GM23338 (cell line): Measurements from ENCODE around the gene USH1C. TPM values are rescaled to one million over a fixed set of nuclear protein-coding genes. Genes with fewer than 3 reads are reported as not detected.

Experiments
- ATAC-seq: fragments of 200-7000 bp; cut with Tn5 transposase; 3 replicates; pipeline ENCODE4 v1.9.1; 2020
- DNase-seq: peaks from one replicate; pipeline ENCODE4 v3.0.0-alpha.2; 2015; ENCODE audit warnings: low spot score
- H2AFZ ChIP-seq: fragments of 200-600 bp; sonication (generic); 2 replicates; pipeline ENCODE4 v1.8.0; 2016; ENCODE audit warnings: antibody characterized with exemption, mild to moderate bottlenecking, moderate library complexity
- H3F3A ChIP-seq: fragments of 200-600 bp; sonication (generic); replicated peaks from 2 replicates; pipeline ENCODE4 v1.8.0; 2017; ENCODE audit warnings: antibody characterized with exemption, mixed run types, low read depth
- H3K27ac ChIP-seq: fragments of 200-600 bp; sonication (generic); 2 replicates; pipeline ENCODE4 v1.6.1; 2016; ENCODE audit warnings: low read depth
- H3K27me3 ChIP-seq: fragments of 200-600 bp; sonication (generic); 2 replicates; pipeline ENCODE4 v1.8.0; 2016; ENCODE audit warnings: mild to moderate bottlenecking, mixed run types, moderate library complexity; ENCODE audit not compliant: insufficient read depth
- H3K36me3 ChIP-seq: fragments of 200-600 bp; sonication (generic); 2 replicates; pipeline ENCODE4 v1.8.0; 2016; ENCODE audit warnings: mild to moderate bottlenecking; ENCODE audit not compliant: insufficient read depth
- H3K4me1 ChIP-seq: fragments of 200-600 bp; sonication (generic); 2 replicates; pipeline ENCODE4 v1.8.0; 2016; ENCODE audit warnings: mild to moderate bottlenecking, moderate library complexity; ENCODE audit not compliant: insufficient read depth
- H3K4me2 ChIP-seq: fragments of 200-600 bp; sonication (generic); 2 replicates; pipeline ENCODE4 v1.7.1; 2017; ENCODE audit warnings: mixed run types
- H3K4me3 ChIP-seq: fragments of 200-600 bp; sonication (generic); 2 replicates; pipeline ENCODE4 v1.6.1; 2016; ENCODE audit warnings: mixed run types
- H3K79me2 ChIP-seq: fragments of 200-600 bp; sonication (generic); replicated peaks from 2 replicates; pipeline ENCODE4 v1.8.0; 2017; ENCODE audit warnings: mild to moderate bottlenecking; ENCODE audit not compliant: insufficient read depth
- H3K9me2 ChIP-seq: fragments of 200-600 bp; sonication (generic); 2 replicates; pipeline ENCODE4 v1.8.0; 2017; ENCODE audit not compliant: insufficient read depth
- H4K20me1 ChIP-seq: fragments of 200-600 bp; sonication (generic); replicated peaks from 2 replicates; pipeline ENCODE4 v1.8.0; 2017; ENCODE audit warnings: mild to moderate bottlenecking; ENCODE audit not compliant: insufficient read depth
- H3K27ac Mint-ChIP-seq: 2 replicates; pipeline ENCODE4 v1.8.0; 2020; ENCODE audit warnings: inconsistent platforms, mild to moderate bottlenecking, moderate library complexity, mixed read lengths
- H3K27me3 Mint-ChIP-seq: 3 replicates; pipeline ENCODE4 v1.8.0; 2022; ENCODE audit warnings: low read depth, mild to moderate bottlenecking, moderate library complexity, mixed read lengths, inconsistent platforms; ENCODE audit not compliant: insufficient read depth, poor library complexity
- H3K36me3 Mint-ChIP-seq: 3 replicates; pipeline ENCODE4 v1.8.0; 2021; ENCODE audit warnings: low read depth, mild to moderate bottlenecking, inconsistent platforms, moderate library complexity, mixed read lengths
- H3K4me1 Mint-ChIP-seq: 3 replicates; pipeline ENCODE4 v1.8.0; 2020; ENCODE audit warnings: mild to moderate bottlenecking, inconsistent platforms, mixed read lengths
- H3K4me3 Mint-ChIP-seq: 3 replicates; pipeline ENCODE4 v1.8.0; 2021; ENCODE audit warnings: moderate library complexity, mild to moderate bottlenecking, inconsistent platforms, mixed read lengths
- H3K9me3 Mint-ChIP-seq: 3 replicates; pipeline ENCODE4 v1.8.0; 2020; ENCODE audit warnings: moderate library complexity, mild to moderate bottlenecking, inconsistent platforms, mixed read lengths
- CREB1 ChIP-seq: fragments of 250-450 bp; sonication (Bioruptor Pico); IDR thresholded peaks from 2 replicates; pipeline ENCODE4 v1.5.0; 2020; ENCODE audit warnings: low read depth, mild to moderate bottlenecking, moderate library complexity
- EZH2 ChIP-seq: fragments of 200-600 bp; sonication (generic); IDR thresholded peaks from one replicate; pipeline ENCODE4 v1.8.0; 2017; ENCODE audit warnings: antibody characterized with exemption, mild to moderate bottlenecking, low read depth; ENCODE audit not compliant: unreplicated experiment
- JUNB ChIP-seq: IDR thresholded peaks from one replicate; pipeline ENCODE4 v1.6.1; 2016; ENCODE audit warnings: antibody characterized with exemption; ENCODE audit not compliant: unreplicated experiment
- NANOG ChIP-seq: IDR thresholded peaks from 2 replicates; pipeline ENCODE4 v1.6.1; 2016; ENCODE audit warnings: antibody characterized with exemption, borderline replicate concordance
- POLR2AphosphoS5 ChIP-seq: IDR thresholded peaks from 2 replicates; pipeline ENCODE4 v1.6.1; 2016; ENCODE audit warnings: antibody characterized with exemption, low read depth
- STAT1 ChIP-seq: IDR thresholded peaks from one replicate; pipeline ENCODE4 v1.6.1; 2016; ENCODE audit warnings: antibody characterized with exemption; ENCODE audit not compliant: unreplicated experiment
- ZNF114 ChIP-seq: fragments of 250-450 bp; sonication (Bioruptor Pico); IDR thresholded peaks from 2 replicates; pipeline ENCODE4 v1.5.0; 2020; ENCODE audit warnings: mild to moderate bottlenecking, moderate library complexity
- ZNF331 ChIP-seq: fragments of 250-450 bp; sonication (Bioruptor Pico); IDR thresholded peaks from 2 replicates; pipeline ENCODE4 v1.5.0; 2020; ENCODE audit warnings: low read depth, mild to moderate bottlenecking, moderate library complexity
- polyA plus RNA-seq: library from polyadenylated mRNA; unstranded; fragments of >200 nt; fragmentation: Nextera tagmentation; extraction: Ambion mirVana; gene quantifications from 2 replicates; pipeline ENCODE4 v1.2.1, GENCODE V29; 2016
- total RNA-seq: library from RNA; depleted of rRNA; stranded (reverse); fragments of >200 nt; shearing (Covaris generic); gene quantifications from 2 replicates; pipeline ENCODE4 v1.2.3, GENCODE V29; 2014
- TF ChIP-seq, protein P1 (sequence below): IDR thresholded peaks from 2 replicates; pipeline ENCODE4 v1.6.1; 2016; ENCODE audit warnings: antibody characterized with exemption
- TF ChIP-seq, protein P2 (sequence below): fragments of 250-450 bp; sonication (Bioruptor Pico); IDR thresholded peaks from 2 replicates; pipeline ENCODE4 v1.5.0; 2020; ENCODE audit warnings: mild to moderate bottlenecking, moderate library complexity
- TF ChIP-seq, protein P3 (sequence below), 2 experiments: fragments of 200-600 bp in 1 of 2; sonication (generic) in 1 of 2; conservative IDR thresholded peaks; 2 replicates each; pipeline versions ENCODE4 v1.5.1 to v1.6.1; 2016 to 2017; ENCODE audit warnings: antibody characterized with exemption in 2 of 2, low read depth in 2 of 2, mild to moderate bottlenecking in 2 of 2, moderate library complexity in 1 of 2

Gene USH1C
- total and polyA plus RNA-seq, 2 experiments from 2014 or later: 1.3 to 1.8 TPM

DNA sequence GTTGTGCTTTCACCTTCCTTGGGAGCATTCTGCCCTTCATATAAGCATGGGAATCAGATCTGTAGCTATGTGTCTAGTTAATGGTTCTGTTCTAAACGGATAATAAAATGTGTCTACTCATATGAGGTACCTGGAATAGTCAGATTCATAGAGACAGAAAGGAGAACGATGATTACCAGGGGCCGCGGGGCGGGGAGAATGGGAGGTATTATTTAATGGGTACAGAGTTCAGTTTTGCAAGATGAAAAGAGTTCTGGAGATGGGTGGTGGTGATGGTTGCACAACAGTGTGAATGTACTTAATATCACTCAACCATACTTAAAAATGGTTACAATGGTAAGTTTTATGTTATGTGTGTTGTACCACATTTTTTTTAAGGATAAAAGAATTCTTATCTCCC is 57.6 kb downstream of the USH1C start (continued):
- TF ChIP-seq JUNB: no peak

DNA sequence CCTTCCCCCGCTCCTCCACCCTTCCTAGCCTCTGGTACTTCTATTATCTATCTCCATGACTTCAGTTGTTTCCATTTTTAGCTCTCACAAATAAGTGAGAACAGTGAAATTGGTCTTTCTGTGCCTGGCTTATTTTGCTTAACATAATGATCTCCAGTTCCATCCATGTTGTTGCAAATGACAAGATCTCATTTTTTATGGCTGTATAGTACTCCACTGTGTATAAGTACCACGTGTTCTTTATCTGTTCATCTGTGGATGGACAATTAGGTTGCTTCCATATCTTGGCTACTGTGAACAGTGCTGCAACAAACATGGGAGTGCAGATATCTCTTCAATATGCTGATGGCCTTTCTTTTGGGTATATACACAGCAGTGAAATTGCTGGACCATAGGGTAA is 60.7 kb downstream of the USH1C start:
- no peak overlapping the region for H2AFZ ChIP-seq
- no peak overlapping the region for H3K4me2 ChIP-seq
- no peaks in the 10 kb centered on the region for H3F3A ChIP-seq
- Mint-ChIP-seq H3K9me3 (no peaks in the 10 kb centered on the region; the same call in 2 of the 3 replicates), H3K4me3 (no peak overlapping the region), H3K36me3 (no peaks in the 10 kb centered on the region), H3K27me3 (peaks cover 19% of the 10 kb centered on the region), H3K27ac (no peak overlapping the region), H3K4me1 (peaks cover 12% of the 10 kb centered on the region)
- no peaks in the 10 kb centered on the region; the same call in none of the 2 replicates for H3K4me1 ChIP-seq
- no peak overlapping the region for H3K27ac ChIP-seq
- DNase-seq: no peak
- no peak for ATAC-seq
- no peak overlapping the region for H3K4me3 ChIP-seq
- TF ChIP-seq, protein P1, sequence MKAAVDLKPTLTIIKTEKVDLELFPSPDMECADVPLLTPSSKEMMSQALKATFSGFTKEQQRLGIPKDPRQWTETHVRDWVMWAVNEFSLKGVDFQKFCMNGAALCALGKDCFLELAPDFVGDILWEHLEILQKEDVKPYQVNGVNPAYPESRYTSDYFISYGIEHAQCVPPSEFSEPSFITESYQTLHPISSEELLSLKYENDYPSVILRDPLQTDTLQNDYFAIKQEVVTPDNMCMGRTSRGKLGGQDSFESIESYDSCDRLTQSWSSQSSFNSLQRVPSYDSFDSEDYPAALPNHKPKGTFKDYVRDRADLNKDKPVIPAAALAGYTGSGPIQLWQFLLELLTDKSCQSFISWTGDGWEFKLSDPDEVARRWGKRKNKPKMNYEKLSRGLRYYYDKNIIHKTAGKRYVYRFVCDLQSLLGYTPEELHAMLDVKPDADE: no peak
- TF ChIP-seq, protein P2, sequence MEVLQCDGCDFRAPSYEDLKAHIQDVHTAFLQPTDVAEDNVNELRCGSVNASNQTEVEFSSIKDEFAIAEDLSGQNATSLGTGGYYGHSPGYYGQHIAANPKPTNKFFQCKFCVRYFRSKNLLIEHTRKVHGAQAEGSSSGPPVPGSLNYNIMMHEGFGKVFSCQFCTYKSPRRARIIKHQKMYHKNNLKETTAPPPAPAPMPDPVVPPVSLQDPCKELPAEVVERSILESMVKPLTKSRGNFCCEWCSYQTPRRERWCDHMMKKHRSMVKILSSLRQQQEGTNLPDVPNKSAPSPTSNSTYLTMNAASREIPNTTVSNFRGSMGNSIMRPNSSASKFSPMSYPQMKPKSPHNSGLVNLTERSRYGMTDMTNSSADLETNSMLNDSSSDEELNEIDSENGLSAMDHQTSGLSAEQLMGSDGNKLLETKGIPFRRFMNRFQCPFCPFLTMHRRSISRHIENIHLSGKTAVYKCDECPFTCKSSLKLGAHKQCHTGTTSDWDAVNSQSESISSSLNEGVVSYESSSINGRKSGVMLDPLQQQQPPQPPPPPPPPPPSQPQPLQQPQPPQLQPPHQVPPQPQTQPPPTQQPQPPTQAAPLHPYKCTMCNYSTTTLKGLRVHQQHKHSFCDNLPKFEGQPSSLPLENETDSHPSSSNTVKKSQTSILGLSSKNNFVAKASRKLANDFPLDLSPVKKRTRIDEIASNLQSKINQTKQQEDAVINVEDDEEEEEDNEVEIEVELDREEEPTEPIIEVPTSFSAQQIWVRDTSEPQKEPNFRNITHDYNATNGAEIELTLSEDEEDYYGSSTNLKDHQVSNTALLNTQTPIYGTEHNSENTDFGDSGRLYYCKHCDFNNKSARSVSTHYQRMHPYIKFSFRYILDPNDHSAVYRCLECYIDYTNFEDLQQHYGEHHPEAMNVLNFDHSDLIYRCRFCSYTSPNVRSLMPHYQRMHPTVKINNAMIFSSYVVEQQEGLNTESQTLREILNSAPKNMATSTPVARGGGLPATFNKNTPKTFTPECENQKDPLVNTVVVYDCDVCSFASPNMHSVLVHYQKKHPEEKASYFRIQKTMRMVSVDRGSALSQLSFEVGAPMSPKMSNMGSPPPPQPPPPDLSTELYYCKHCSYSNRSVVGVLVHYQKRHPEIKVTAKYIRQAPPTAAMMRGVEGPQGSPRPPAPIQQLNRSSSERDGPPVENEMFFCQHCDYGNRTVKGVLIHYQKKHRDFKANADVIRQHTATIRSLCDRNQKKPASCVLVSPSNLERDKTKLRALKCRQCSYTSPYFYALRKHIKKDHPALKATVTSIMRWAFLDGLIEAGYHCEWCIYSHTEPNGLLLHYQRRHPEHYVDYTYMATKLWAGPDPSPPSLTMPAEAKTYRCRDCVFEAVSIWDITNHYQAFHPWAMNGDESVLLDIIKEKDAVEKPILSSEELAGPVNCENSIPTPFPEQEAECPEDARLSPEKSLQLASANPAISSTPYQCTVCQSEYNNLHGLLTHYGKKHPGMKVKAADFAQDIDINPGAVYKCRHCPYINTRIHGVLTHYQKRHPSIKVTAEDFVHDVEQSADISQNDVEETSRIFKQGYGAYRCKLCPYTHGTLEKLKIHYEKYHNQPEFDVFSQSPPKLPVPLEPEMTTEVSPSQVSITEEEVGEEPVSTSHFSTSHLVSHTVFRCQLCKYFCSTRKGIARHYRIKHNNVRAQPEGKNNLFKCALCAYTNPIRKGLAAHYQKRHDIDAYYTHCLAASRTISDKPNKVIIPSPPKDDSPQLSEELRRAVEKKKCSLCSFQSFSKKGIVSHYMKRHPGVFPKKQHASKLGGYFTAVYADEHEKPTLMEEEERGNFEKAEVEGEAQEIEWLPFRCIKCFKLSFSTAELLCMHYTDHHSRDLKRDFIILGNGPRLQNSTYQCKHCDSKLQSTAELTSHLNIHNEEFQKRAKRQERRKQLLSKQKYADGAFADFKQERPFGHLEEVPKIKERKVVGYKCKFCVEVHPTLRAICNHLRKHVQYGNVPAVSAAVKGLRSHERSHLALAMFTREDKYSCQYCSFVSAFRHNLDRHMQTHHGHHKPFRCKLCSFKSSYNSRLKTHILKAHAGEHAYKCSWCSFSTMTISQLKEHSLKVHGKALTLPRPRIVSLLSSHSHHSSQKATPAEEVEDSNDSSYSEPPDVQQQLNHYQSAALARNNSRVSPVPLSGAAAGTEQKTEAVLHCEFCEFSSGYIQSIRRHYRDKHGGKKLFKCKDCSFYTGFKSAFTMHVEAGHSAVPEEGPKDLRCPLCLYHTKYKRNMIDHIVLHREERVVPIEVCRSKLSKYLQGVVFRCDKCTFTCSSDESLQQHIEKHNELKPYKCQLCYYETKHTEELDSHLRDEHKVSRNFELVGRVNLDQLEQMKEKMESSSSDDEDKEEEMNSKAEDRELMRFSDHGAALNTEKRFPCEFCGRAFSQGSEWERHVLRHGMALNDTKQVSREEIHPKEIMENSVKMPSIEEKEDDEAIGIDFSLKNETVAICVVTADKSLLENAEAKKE (CRISPR knock-in tag): no peak
- TF ChIP-seq JUNB (no peak), STAT1 (no peak), NANOG (no peak), ZNF114 (CRISPR knock-in tag) (no peak), CREB1 (CRISPR knock-in tag) (no peak), POLR2AphosphoS5 (no peak), ZNF331 (CRISPR knock-in tag) (no peak), EZH2 (no peak)
- TF ChIP-seq, protein P3, sequence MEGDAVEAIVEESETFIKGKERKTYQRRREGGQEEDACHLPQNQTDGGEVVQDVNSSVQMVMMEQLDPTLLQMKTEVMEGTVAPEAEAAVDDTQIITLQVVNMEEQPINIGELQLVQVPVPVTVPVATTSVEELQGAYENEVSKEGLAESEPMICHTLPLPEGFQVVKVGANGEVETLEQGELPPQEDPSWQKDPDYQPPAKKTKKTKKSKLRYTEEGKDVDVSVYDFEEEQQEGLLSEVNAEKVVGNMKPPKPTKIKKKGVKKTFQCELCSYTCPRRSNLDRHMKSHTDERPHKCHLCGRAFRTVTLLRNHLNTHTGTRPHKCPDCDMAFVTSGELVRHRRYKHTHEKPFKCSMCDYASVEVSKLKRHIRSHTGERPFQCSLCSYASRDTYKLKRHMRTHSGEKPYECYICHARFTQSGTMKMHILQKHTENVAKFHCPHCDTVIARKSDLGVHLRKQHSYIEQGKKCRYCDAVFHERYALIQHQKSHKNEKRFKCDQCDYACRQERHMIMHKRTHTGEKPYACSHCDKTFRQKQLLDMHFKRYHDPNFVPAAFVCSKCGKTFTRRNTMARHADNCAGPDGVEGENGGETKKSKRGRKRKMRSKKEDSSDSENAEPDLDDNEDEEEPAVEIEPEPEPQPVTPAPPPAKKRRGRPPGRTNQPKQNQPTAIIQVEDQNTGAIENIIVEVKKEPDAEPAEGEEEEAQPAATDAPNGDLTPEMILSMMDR (conservative IDR thresholded peaks at IDR 0.05; ENCODE audit: low read depth in 2 of 2): no peak
- no peaks in the 10 kb centered on the region for H4K20me1 ChIP-seq
- no peaks in the 10 kb centered on the region for H3K9me2 ChIP-seq
- peaks cover 8% of the 10 kb centered on the region for H3K27me3 ChIP-seq
- H3K36me3 ChIP-seq: no peaks in the 10 kb centered on the region
- no peaks in the 10 kb centered on the region for H3K79me2 ChIP-seq
